ENCODE measurements around the gene GUCY1A2. TPM values are rescaled to one million over a fixed set of nuclear protein-coding genes. Genes with fewer than 3 reads are reported as not detected.

The GUCY1A2 gene
- total RNA-seq, 1 donor = under 0.01 TPM

DNA sequence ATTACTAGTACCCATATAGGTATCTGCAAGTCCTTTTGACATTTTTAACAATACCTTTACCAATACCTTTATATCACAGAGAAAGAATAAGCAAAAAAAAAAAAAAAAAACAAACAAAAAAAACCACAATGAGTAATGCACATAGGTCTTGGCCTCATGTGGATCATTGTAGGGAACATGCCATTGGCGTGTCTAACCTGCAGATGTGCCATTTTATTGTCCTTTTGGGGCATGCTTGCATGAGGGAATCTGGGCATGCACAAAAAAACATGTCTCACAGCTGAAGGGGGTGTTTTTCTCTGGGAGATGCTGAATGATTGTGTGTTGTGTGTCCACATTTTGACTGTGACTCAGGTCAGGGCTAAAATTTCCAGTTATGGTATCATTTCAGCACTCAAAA, 361.6 kb downstream of the GUCY1A2 start:
- H3K4me1 ChIP-seq (ENCODE audit: insufficient read depth, low read length) = no peaks in the 10 kb centered on the region
- DNase-seq (ENCODE audit: insufficient read length, low spot score, missing footprints) = no peak
- no peak overlapping the region for H3K4me2 ChIP-seq (ENCODE audit: insufficient read depth, low read length)
- H2AFZ ChIP-seq (ENCODE audit: low read length) = no peak overlapping the region
- H3K27me3 ChIP-seq (ENCODE audit: insufficient read depth, low read length) = no peaks in the 10 kb centered on the region
- H3K4me3 ChIP-seq (ENCODE audit: insufficient read depth, low read length) = no peak overlapping the region
- TF ChIP-seq, protein P1, sequence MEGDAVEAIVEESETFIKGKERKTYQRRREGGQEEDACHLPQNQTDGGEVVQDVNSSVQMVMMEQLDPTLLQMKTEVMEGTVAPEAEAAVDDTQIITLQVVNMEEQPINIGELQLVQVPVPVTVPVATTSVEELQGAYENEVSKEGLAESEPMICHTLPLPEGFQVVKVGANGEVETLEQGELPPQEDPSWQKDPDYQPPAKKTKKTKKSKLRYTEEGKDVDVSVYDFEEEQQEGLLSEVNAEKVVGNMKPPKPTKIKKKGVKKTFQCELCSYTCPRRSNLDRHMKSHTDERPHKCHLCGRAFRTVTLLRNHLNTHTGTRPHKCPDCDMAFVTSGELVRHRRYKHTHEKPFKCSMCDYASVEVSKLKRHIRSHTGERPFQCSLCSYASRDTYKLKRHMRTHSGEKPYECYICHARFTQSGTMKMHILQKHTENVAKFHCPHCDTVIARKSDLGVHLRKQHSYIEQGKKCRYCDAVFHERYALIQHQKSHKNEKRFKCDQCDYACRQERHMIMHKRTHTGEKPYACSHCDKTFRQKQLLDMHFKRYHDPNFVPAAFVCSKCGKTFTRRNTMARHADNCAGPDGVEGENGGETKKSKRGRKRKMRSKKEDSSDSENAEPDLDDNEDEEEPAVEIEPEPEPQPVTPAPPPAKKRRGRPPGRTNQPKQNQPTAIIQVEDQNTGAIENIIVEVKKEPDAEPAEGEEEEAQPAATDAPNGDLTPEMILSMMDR (IDR thresholded peaks at IDR 0.05; ENCODE audit: extremely low read depth, low read depth, low read length) = no peak
- no peaks in the 10 kb centered on the region for H4K20me1 ChIP-seq (ENCODE audit: insufficient read depth, low read length)
- no peaks in the 10 kb centered on the region for H3K79me2 ChIP-seq (ENCODE audit: insufficient read depth, low read length)
- no peak overlapping the region for H3K27ac ChIP-seq (ENCODE audit: low read depth, low read length)
- no peaks in the 10 kb centered on the region for H3K36me3 ChIP-seq (ENCODE audit: insufficient read depth, low read length)
- H3K9me3 ChIP-seq (ENCODE audit: low read depth, low read length) = no peaks in the 10 kb centered on the region

DNA sequence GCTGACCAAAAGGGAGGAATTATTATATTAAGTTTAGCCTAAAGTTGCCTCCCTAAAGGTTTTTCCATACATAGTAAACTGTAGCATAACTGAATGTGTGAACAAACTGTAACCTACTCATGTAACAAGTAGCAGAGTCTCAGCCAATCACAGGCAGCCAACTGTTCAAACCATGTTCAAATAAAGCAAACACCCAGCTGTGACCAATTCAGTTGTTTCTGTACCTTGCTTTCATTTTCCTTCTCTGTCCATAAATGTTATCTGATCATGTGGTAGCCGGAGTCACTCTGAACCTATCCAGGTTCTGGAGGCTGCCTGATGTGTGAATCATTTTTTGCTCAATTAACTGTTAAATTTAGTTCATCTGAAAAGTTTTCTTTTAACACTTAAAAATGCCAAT, 373.5 kb downstream of the GUCY1A2 start:
- DNase-seq (ENCODE audit: insufficient read length, low spot score, missing footprints) = no peak

DNA sequence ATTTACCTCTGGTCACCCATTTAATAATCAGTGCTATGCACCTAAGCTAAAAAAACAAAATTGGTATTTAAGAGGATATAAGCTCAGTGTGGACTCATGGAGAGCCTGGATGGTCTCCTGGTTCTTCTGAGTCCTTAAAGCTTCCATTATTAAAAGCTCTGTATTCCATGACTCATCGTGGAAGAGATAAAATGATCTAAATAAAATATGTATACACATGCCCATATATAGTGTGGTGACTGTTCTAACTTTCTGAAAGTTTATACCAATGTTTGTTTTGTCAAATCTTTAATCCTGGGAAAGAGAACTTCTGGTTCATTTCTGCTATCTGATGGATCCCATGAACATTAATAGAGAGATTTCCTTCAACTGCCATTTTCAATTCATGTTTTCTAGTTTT, 375.9 kb downstream of the GUCY1A2 start:
- TF ChIP-seq, protein P1 (IDR thresholded peaks at IDR 0.05; ENCODE audit: extremely low read depth, low read depth, low read length) = no peak
- peaks cover 2% of the 10 kb centered on the region for H3K9me3 ChIP-seq (ENCODE audit: low read depth, low read length)
- H3K4me2 ChIP-seq (ENCODE audit: insufficient read depth, low read length) = no peak overlapping the region
- no peaks in the 10 kb centered on the region for H3K36me3 ChIP-seq (ENCODE audit: insufficient read depth, low read length)
- no peak for DNase-seq (ENCODE audit: insufficient read length, low spot score, missing footprints)
- no peaks in the 10 kb centered on the region for H4K20me1 ChIP-seq (ENCODE audit: insufficient read depth, low read length)
- no peaks in the 10 kb centered on the region for H3K27me3 ChIP-seq (ENCODE audit: insufficient read depth, low read length)
- no peaks in the 10 kb centered on the region for H3K79me2 ChIP-seq (ENCODE audit: insufficient read depth, low read length)
- H2AFZ ChIP-seq (ENCODE audit: low read length) = no peak overlapping the region
- H3K4me1 ChIP-seq (ENCODE audit: insufficient read depth, low read length) = no peaks in the 10 kb centered on the region
- no peak overlapping the region for H3K4me3 ChIP-seq (ENCODE audit: insufficient read depth, low read length)
- no peak overlapping the region for H3K27ac ChIP-seq (ENCODE audit: low read depth, low read length)

More for the DNA sequence above, 373.5 kb downstream of the GUCY1A2 start:
- no peaks in the 10 kb centered on the region for H3K79me2 ChIP-seq (ENCODE audit: insufficient read depth, low read length)
- no peaks in the 10 kb centered on the region for H3K36me3 ChIP-seq (ENCODE audit: insufficient read depth, low read length)
- H3K4me2 ChIP-seq (ENCODE audit: insufficient read depth, low read length) = no peak overlapping the region
- TF ChIP-seq, protein P1 (IDR thresholded peaks at IDR 0.05; ENCODE audit: extremely low read depth, low read depth, low read length) = no peak
- no peak overlapping the region for H2AFZ ChIP-seq (ENCODE audit: low read length)
- no peaks in the 10 kb centered on the region for H3K27me3 ChIP-seq (ENCODE audit: insufficient read depth, low read length)
- H4K20me1 ChIP-seq (ENCODE audit: insufficient read depth, low read length) = no peaks in the 10 kb centered on the region
- H3K9me3 ChIP-seq (ENCODE audit: low read depth, low read length) = peaks cover 2% of the 10 kb centered on the region
- H3K27ac ChIP-seq (ENCODE audit: low read depth, low read length) = no peak overlapping the region
- no peak overlapping the region for H3K4me3 ChIP-seq (ENCODE audit: insufficient read depth, low read length)
- H3K4me1 ChIP-seq (ENCODE audit: insufficient read depth, low read length) = no peaks in the 10 kb centered on the region

DNA sequence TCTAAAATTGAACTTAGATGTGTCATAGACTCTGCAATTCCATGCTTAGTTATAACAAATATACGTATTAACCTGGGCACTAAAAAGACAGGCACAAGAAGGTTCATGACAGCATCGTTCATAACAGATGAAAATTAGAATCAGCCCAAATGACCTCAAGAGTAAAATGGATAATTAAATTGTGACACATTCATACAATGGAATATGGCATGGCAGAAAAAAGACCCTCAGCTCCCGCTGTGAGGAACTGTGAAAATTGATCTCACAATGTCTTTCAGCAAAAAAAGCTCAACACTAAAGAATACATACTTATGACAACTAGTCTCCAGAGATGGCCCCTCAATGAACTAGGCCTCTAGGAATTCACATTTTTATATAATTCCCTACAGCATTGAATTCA, 386.0 kb downstream of the GUCY1A2 start:
- no peak overlapping the region for H2AFZ ChIP-seq (ENCODE audit: low read length)
- H3K27me3 ChIP-seq (ENCODE audit: insufficient read depth, low read length) = no peaks in the 10 kb centered on the region
- H3K79me2 ChIP-seq (ENCODE audit: insufficient read depth, low read length) = no peaks in the 10 kb centered on the region
- no peak for DNase-seq (ENCODE audit: insufficient read length, low spot score, missing footprints)
- no peak overlapping the region for H3K4me2 ChIP-seq (ENCODE audit: insufficient read depth, low read length)
- H3K9me3 ChIP-seq (ENCODE audit: low read depth, low read length) = no peaks in the 10 kb centered on the region
- no peak overlapping the region for H3K27ac ChIP-seq (ENCODE audit: low read depth, low read length)
- H3K4me3 ChIP-seq (ENCODE audit: insufficient read depth, low read length) = no peak overlapping the region
- H3K36me3 ChIP-seq (ENCODE audit: insufficient read depth, low read length) = no peaks in the 10 kb centered on the region
- H3K4me1 ChIP-seq (ENCODE audit: insufficient read depth, low read length) = no peaks in the 10 kb centered on the region
- TF ChIP-seq, protein P1 (IDR thresholded peaks at IDR 0.05; ENCODE audit: extremely low read depth, low read depth, low read length) = no peak
- no peaks in the 10 kb centered on the region for H4K20me1 ChIP-seq (ENCODE audit: insufficient read depth, low read length)
